Thoracic aorta (tissue), 2 donors: ENCODE data around the gene TTC23. TPM values are rescaled to one million over a fixed set of nuclear protein-coding genes. Genes with fewer than 3 reads are reported as not detected.
A peak's percentile ranks its signal among the peaks of the same experiment; 100 is the strongest.

Source experiments
- ATAC-seq: fragments of 150-250 bp; one replicate; pipeline ENCODE4 v1.8.0; 2017; ENCODE audit warnings: low read depth; ENCODE audit not compliant: insufficient number of reproducible peaks, low FRiP score
- DNase-seq: peaks from one replicate; pipeline ENCODE4 v3.0.0-alpha.2; 2020; ENCODE audit warnings: low spot score
- H3K27ac ChIP-seq, 2 donors: fragments of 200-600 bp; sonication (generic); 1 replicate in 1 of 2; 2 replicates in 1 of 2; pipeline ENCODE4 v1.5.1; 2016; ENCODE audit warnings: mild to moderate bottlenecking in 2 of 2, moderate library complexity in 2 of 2
- H3K27me3 ChIP-seq: fragments of 200-600 bp; sonication (generic); replicated peaks from 2 replicates; pipeline ENCODE4 v1.6.0; 2016; ENCODE audit warnings: mild to moderate bottlenecking; ENCODE audit not compliant: insufficient read depth
- H3K36me3 ChIP-seq: fragments of 200-600 bp; sonication (generic); one replicate; pipeline ENCODE4 v1.5.1; 2016
- H3K4me1 ChIP-seq, 2 donors: fragments of 200-600 bp; sonication (generic); 1 replicate in 1 of 2; 2 replicates in 1 of 2; pipeline versions ENCODE4 v1.5.1 to v1.6.0; 2016; ENCODE audit warnings: low read depth in 2 of 2, mild to moderate bottlenecking in 1 of 2; ENCODE audit not compliant: control insufficient read depth in 1 of 2
- H3K4me3 ChIP-seq: fragments of 200-600 bp; sonication (generic); 2 replicates; pipeline ENCODE4 v1.5.1; 2016; ENCODE audit warnings: mild to moderate bottlenecking
- H3K9me3 ChIP-seq: fragments of 200-600 bp; sonication (generic); 2 replicates; pipeline ENCODE4 v1.5.1; 2016
- CTCF ChIP-seq: fragments of 200-600 bp; sonication (generic); IDR thresholded peaks from one replicate; pipeline ENCODE4 v1.5.1; 2019; ENCODE audit warnings: antibody characterized with exemption
- total RNA-seq, 2 donors: library from RNA; depleted of rRNA; stranded (reverse); fragments of >200 nt; gene quantifications; one replicate each; pipeline versions ENCODE4 v1.1.0 to v1.2.3, GENCODE V29; 2016

Gene TTC23
- total RNA-seq, 2 donors from 2014 or later = 14.2 to 32.8 TPM

GRCh38 chr15:99185414-99186130, 63.8 kb downstream of the TTC23 start:
- Histone ChIP-seq H3K27ac (peak overlapping the region; percentile 26 to 70), H3K4me3 (peak overlapping the region; percentile 21), H3K36me3 (no peaks in the 10 kb centered on the region), H3K4me1 (peaks cover 24 to 37% of the 10 kb centered on the region in 2 donors), H3K9me3 (no peaks in the 10 kb centered on the region), H3K27me3 (no peaks in the 10 kb centered on the region)
- no peak for ATAC-seq
- no peak for TF ChIP-seq CTCF
- DNase-seq = no peak

- Histone ChIP-seq H3K27me3 (no peaks in the 10 kb centered on the region), H3K36me3 (no peaks in the 10 kb centered on the region), H3K4me1 (peaks cover 31 to 48% of the 10 kb centered on the region in 2 donors), H3K9me3 (no peaks in the 10 kb centered on the region), H3K27ac (no peak overlapping the region), H3K4me3 (no peak overlapping the region)
- no peak for DNase-seq
- ATAC-seq = no peak
- no peak for TF ChIP-seq CTCF
Observed at GRCh38 chr15:99182791-99183190, 66.6 kb downstream of the TTC23 start.

- H3K27me3 ChIP-seq = no peaks in the 10 kb centered on the region
- TF ChIP-seq CTCF = no peak
- no peak for DNase-seq
- H3K36me3 ChIP-seq = no peaks in the 10 kb centered on the region
- H3K9me3 ChIP-seq = no peaks in the 10 kb centered on the region
- H3K4me3 ChIP-seq = no peak overlapping the region
- H3K27ac ChIP-seq = peak overlapping the region; percentile 84 to 86
- ATAC-seq = peak; percentile 79
- peaks cover 28 to 48% of the 10 kb centered on the region in 2 donors for H3K4me1 ChIP-seq
Observed at GRCh38 chr15:99181545-99181971, 67.8 kb downstream of the TTC23 start.

GRCh38 chr15:99180964-99181306, 68.4 kb downstream of the TTC23 start:
- Histone ChIP-seq H3K4me3 (no peak overlapping the region), H3K9me3 (no peaks in the 10 kb centered on the region), H3K4me1 (peaks cover 24 to 47% of the 10 kb centered on the region in 2 donors), H3K27me3 (no peaks in the 10 kb centered on the region), H3K36me3 (no peaks in the 10 kb centered on the region), H3K27ac (peak overlapping the region; percentile 84 to 86)
- ATAC-seq (no peak), DNase-seq (no peak)
- TF ChIP-seq CTCF = no peak

- DNase-seq = no peak
- H3K4me1 ChIP-seq = peaks cover 20 to 45% of the 10 kb centered on the region in 2 donors
- no peak for ATAC-seq
- H3K4me3 ChIP-seq = no peak overlapping the region
- TF ChIP-seq CTCF = no peak
- no peaks in the 10 kb centered on the region for H3K27me3 ChIP-seq
- H3K36me3 ChIP-seq = no peaks in the 10 kb centered on the region
- peak overlapping the region; percentile 84 to 86 for H3K27ac ChIP-seq
- H3K9me3 ChIP-seq = no peaks in the 10 kb centered on the region
Observed at GRCh38 chr15:99180086-99180963, 69.1 kb downstream of the TTC23 start.
